Measurements from ENCODE around the gene CDYL2.

DNA sequence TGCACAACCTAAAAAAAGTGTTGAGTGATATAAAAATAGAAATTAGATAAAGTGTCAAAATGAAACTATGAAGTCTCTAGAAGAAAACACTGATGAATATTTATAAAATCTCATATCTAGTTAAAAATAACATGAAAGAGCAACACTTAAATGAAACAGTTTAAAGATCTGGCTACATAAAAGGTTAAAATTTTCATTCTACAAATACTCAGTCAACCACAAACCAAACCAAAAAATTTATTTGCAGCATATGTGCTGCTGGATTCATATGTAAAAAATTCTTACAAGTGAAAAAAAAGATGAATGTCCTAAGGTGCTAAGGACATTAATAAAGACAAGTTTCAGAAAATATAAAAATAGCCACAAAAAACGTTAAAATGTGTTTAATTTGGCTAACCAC lies 22.6 kb upstream of the CDYL2 start:
- TF ChIP-seq, protein P1, sequence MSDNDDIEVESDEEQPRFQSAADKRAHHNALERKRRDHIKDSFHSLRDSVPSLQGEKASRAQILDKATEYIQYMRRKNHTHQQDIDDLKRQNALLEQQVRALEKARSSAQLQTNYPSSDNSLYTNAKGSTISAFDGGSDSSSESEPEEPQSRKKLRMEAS (CRISPR knock-in tag; IDR thresholded peaks at IDR 0.05): no peak
- TF ChIP-seq, protein P2, sequence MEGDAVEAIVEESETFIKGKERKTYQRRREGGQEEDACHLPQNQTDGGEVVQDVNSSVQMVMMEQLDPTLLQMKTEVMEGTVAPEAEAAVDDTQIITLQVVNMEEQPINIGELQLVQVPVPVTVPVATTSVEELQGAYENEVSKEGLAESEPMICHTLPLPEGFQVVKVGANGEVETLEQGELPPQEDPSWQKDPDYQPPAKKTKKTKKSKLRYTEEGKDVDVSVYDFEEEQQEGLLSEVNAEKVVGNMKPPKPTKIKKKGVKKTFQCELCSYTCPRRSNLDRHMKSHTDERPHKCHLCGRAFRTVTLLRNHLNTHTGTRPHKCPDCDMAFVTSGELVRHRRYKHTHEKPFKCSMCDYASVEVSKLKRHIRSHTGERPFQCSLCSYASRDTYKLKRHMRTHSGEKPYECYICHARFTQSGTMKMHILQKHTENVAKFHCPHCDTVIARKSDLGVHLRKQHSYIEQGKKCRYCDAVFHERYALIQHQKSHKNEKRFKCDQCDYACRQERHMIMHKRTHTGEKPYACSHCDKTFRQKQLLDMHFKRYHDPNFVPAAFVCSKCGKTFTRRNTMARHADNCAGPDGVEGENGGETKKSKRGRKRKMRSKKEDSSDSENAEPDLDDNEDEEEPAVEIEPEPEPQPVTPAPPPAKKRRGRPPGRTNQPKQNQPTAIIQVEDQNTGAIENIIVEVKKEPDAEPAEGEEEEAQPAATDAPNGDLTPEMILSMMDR (IDR thresholded peaks at IDR 0.05): no peak
- TF ChIP-seq, protein P3, sequence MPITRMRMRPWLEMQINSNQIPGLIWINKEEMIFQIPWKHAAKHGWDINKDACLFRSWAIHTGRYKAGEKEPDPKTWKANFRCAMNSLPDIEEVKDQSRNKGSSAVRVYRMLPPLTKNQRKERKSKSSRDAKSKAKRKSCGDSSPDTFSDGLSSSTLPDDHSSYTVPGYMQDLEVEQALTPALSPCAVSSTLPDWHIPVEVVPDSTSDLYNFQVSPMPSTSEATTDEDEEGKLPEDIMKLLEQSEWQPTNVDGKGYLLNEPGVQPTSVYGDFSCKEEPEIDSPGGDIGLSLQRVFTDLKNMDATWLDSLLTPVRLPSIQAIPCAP (CRISPR knock-in tag; IDR thresholded peaks at IDR 0.05): no peak
- TF ChIP-seq, protein P4, sequence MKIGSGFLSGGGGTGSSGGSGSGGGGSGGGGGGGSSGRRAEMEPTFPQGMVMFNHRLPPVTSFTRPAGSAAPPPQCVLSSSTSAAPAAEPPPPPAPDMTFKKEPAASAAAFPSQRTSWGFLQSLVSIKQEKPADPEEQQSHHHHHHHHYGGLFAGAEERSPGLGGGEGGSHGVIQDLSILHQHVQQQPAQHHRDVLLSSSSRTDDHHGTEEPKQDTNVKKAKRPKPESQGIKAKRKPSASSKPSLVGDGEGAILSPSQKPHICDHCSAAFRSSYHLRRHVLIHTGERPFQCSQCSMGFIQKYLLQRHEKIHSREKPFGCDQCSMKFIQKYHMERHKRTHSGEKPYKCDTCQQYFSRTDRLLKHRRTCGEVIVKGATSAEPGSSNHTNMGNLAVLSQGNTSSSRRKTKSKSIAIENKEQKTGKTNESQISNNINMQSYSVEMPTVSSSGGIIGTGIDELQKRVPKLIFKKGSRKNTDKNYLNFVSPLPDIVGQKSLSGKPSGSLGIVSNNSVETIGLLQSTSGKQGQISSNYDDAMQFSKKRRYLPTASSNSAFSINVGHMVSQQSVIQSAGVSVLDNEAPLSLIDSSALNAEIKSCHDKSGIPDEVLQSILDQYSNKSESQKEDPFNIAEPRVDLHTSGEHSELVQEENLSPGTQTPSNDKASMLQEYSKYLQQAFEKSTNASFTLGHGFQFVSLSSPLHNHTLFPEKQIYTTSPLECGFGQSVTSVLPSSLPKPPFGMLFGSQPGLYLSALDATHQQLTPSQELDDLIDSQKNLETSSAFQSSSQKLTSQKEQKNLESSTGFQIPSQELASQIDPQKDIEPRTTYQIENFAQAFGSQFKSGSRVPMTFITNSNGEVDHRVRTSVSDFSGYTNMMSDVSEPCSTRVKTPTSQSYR (CRISPR knock-in tag; IDR thresholded peaks at IDR 0.05): no peak
- TF ChIP-seq, protein P5, sequence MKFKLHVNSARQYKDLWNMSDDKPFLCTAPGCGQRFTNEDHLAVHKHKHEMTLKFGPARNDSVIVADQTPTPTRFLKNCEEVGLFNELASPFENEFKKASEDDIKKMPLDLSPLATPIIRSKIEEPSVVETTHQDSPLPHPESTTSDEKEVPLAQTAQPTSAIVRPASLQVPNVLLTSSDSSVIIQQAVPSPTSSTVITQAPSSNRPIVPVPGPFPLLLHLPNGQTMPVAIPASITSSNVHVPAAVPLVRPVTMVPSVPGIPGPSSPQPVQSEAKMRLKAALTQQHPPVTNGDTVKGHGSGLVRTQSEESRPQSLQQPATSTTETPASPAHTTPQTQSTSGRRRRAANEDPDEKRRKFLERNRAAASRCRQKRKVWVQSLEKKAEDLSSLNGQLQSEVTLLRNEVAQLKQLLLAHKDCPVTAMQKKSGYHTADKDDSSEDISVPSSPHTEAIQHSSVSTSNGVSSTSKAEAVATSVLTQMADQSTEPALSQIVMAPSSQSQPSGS (CRISPR knock-in tag; IDR thresholded peaks at IDR 0.05; ENCODE audit: borderline replicate concordance, low read depth): no peak
- TF ChIP-seq OVOL2 (CRISPR knock-in tag; IDR thresholded peaks at IDR 0.05; ENCODE audit: borderline replicate concordance) (no peak), SMAD4 (CRISPR knock-in tag; IDR thresholded peaks at IDR 0.05) (no peak), SP1 (CRISPR knock-in tag; conservative IDR thresholded peaks at IDR 0.05) (no peak), ETV6 (CRISPR knock-in tag; IDR thresholded peaks at IDR 0.05) (no peak), TP53 (CRISPR knock-in tag; IDR thresholded peaks at IDR 0.05) (no peak), CREM (CRISPR knock-in tag; IDR thresholded peaks at IDR 0.05) (no peak), JUN (CRISPR knock-in tag; IDR thresholded peaks at IDR 0.05) (no peak), ZNF317 (CRISPR knock-in tag; IDR thresholded peaks at IDR 0.05; ENCODE audit: borderline replicate concordance, low read depth) (no peak)
